ENCODE results near the gene CILP2.

The CILP2 gene

DNA sequence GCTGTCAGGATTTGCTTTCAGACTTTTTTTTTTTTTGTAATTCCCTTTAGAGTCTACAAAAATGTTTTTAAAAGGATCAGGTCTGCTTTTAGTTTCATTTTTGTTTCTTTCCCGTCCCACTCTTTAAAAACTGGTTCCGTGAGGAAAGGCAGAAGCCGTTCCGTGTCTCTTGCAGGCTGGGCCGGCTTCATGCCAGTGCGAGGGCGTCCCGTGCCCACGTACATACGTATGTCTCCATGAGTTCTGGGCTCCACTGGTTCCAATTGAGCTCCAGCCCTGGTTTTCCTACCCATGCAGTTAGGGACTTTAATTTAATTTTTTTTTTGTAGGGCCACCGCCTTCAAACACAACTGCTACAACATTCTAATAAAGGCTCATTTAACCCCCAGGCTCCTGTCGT is 31.5 kb upstream of the CILP2 start:
- no peak for FAIRE-seq

GRCh38 chr19:19507354-19507753 is 30.7 kb upstream of the CILP2 start:
- FAIRE-seq, result no peak

DNA sequence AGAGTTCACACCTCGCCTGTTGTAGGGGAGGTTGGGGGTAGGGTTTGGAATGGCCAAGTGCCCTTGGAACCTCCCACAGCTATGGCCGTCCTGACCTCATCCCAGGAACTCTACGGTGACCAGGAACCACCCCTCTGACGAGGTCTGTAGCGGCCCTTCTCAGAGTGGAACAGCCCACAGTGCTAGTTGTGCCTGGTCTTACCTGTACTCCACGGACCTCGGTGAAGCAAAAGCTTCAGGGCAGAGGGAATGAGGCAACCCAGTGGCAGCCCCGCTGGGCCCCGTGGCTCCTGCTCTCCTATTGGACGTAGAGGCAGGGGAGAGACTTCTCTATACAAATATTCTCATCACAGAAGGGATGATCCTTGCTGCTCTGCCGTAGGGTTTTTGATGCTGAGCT is 29.8 kb upstream of the CILP2 start:
- no peak for FAIRE-seq

GRCh38 chr19:19510432-19510831 is 27.6 kb upstream of the CILP2 start:
- FAIRE-seq, result no peak

DNA sequence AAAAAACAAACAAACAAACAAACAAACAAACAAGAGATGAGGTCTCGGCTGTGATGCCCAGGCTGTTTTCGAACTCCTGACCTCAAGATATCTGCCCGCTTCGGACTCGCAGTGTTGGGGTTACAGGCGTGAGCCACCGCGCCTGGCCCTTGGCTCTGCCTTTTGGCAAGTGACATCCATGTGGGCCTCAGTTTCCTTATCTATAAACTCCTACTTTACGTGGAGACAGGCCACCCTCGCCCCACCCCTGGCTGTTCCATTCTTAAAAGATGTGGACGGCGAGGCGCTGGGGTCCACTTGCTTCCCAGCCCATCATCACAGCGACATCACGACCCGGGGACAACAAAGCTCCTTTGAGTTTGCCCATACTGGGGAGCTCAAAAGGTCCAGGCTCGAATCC is 24.4 kb upstream of the CILP2 start:
- FAIRE-seq, result no peak

DNA sequence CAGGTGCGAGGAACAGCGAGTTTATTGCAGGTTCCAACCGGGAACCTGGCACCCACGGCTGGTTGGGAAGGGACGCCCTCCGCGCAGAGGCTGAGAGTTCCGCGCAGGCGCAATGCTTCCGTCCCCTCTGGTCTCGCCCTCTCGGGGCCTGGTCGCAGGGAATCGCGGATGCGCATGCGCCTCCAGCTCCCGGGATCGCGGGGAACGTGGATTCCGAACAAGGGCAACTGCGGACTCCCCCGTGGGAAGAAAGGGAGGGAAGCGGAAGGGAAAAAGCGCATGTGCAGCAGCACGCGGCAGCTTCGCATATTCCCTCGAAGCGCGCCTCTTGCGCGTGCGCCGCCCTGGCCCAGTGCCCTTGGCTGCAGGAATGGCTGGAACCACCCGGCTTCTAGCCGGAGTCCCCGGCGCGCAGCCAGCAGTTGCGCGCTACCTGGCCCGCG is 23.8 kb upstream of the CILP2 start:
- FAIRE-seq, result no peak

GRCh38 chr19:19514881-19515641 is 23.0 kb upstream of the CILP2 start, which contains the start of gene TSSK6:
TSSK6 (minus strand) TSS chr19:19515548; CDS start chr19:19515427, 121 bp downstream.
- no peak for FAIRE-seq

DNA sequence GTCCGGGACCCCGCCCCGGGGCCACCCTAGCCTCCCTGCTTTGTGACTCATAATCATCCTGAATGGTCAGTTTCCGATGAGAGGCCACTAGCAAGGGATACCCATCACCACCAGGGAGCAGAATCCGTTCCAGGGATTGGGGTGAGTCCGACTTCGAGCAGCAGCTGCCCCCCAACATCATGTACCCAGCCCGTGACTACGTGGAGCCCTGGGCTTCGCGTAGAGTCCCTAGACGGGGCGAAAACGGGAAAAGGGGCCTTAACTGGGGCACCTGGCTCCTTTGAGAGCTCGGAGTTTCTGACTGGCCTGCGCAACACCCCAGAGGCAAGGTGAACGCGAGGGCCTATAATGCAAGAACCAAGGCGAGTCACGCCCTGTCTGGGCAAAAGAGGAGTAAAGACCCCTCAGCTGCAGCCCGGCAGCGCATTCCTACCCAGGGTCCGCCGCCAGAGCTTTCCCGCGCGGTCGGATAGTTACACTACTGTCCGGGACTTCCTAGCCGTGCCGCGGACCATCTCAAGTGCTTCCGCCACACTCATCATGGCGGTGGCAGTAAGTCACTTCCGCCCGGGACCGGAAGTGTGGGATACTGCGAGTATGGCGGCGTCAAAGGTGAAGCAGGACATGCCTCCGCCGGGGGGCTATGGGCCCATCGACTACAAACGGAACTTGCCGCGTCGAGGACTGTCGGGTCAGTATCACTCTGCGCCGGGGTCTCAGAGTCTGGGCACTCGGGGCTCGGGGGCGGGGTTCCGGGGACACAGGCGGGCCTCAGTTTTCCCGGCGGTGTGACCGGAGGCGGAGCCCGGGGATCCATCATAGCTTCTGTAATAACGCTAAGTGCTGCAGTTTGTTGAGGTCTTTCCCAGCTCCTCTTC is 22.2 kb upstream of the CILP2 start, which contains the start of gene NDUFA13:
TSS of gene NDUFA13 (plus strand) at position 584 of the 878 bp plus-strand sequence. CDS start at position 598, 14 bp downstream.
- no peak for FAIRE-seq

DNA sequence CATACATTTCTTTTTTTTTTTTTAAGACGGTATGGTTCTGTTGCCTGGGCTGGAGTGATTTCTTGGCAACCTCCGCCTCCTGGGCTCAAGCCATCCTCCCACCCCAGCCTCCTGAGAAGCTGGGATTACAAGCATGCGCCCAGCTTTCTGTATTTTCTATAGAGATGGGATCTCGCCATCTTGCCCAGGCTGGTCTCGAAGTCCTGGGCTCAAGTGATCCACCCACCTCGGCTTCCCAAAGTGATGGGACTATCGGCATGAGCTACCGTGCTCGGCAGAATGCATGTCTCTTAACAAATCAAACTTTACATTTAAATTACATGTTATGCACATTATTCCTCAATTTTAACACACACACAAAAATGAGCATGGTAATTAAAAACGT is 20.8 kb upstream of the CILP2 start:
- no peak for FAIRE-seq

- FAIRE-seq, result no peak
Measured at GRCh38 chr19:19520989-19521388, 17.1 kb upstream of the CILP2 start.

GRCh38 chr19:19523177-19523576 is 14.9 kb upstream of the CILP2 start:
- no peak for FAIRE-seq

- FAIRE-seq, result no peak
Measured at GRCh38 chr19:19524053-19524452, 14.0 kb upstream of the CILP2 start.

- FAIRE-seq, result no peak
Measured at GRCh38 chr19:19525611-19526380, 12.3 kb upstream of the CILP2 start.

- no peak for FAIRE-seq
Measured at GRCh38 chr19:19526581-19527370, 11.3 kb upstream of the CILP2 start.

DNA sequence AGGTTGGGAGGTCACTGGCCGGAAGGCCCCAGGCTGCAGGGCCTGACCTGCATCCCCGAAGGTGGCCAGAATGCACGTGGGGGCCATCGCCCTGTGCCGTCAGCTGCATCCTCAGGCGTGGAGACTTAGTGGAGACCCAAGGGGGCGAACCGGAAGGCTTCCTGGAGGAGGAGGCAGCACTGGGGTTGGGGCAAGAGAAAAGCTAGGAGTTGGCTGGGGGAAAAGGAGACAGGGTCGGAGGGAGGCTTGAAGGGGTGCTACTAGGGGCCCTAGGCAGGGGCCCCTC is 10.8 kb upstream of the CILP2 start:
- FAIRE-seq, result no peak

DNA sequence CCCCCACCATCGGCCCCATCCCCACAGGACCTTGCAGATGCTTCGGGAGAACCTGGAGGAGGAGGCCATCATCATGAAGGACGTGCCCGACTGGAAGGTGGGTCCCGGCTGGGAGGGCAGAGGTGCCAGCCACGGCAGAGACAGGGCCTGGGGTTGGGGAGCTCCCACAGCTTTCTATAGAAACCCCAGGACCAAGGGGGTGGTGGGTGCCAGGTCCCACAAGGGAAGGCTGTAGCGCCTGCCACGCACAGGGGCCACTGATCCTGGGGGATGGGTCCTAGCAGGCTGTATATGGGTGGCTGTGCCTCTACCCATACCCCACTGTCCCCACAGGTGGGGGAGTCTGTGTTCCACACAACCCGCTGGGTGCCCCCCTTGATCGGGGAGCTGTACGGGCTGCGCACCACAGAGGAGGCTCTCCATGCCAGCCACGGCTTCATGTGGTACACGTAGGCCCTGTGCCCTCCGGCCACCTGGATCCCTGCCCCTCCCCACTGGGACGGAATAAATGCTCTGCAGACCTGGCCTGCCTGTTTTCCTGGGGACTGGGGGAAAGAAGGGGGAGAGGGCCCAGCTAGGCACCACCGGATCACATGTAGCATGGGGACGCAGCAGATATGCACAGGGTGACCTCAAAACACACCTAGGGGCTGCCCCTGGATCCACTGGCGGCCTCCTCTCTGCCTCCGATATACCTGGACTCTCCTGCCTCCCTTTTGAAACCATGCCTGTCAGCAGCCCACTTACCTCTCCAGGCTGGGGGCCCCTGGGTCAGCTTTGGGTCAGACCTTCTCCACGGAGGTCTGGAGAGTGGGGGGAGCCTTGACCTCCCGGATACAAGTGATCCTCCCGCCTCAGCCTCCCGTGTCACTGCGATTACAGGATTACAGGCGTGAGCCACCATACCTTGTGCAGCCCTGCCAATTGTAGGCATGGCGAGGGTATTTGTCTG is 10.1 kb upstream of the CILP2 start:
- FAIRE-seq, result no peak

- no peak for FAIRE-seq
Measured at GRCh38 chr19:19528721-19529490, 9.2 kb upstream of the CILP2 start, which contains the start of gene YJEFN3. YJEFN3 (plus strand) TSS chr19:19528911; CDS start chr19:19528933, 22 bp downstream.

DNA sequence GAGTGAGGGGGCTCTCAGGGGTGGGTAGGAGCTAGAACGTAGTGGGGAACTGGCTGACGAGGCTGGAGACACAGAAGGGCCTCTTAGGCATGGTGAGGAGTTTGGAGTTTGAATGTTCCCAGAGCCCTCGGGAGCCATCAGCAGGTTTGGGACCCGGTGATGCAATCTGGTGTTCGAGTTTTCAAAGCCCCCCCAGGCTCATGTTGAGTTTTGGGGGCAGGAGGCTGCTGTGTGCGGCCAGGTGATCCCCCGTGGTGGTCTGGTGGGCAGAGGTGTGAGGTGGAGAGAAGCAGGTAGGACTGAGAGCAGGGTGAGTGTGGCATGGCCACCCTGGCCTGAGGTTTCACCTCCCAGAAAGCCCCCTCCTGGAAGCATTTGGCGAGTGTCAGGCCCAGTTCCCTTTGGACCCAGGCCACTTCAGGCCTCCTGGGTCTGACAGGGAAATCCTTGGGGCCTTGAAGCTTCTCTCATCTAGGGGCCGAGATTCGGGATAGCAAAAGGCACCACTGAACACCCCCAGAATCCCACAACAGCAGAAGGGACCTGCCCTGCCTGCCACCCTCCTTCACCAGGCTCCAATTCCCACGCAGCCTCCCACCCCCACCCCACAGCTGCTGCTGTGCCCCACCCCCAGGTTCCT is 8.2 kb upstream of the CILP2 start:
- no peak for FAIRE-seq

DNA sequence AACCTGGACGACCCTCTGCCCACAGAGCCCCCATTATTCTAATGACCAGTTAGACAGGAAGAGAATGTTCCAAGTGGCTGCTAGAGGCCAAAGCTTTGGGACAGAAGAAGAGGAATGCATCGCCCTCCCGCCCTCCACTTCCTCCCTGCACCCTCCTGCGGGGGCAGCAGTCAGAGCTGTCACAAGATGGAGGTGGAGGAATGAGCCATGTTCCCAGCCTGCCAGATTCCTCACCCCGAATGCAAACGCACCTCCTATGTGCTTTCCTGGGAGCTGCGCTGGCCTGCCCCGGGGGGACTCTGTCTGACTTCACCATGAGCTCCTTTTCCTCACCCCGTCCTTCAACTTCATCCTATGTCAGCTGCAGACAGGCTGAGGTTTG is 7.7 kb upstream of the CILP2 start:
- FAIRE-seq, result no peak

DNA sequence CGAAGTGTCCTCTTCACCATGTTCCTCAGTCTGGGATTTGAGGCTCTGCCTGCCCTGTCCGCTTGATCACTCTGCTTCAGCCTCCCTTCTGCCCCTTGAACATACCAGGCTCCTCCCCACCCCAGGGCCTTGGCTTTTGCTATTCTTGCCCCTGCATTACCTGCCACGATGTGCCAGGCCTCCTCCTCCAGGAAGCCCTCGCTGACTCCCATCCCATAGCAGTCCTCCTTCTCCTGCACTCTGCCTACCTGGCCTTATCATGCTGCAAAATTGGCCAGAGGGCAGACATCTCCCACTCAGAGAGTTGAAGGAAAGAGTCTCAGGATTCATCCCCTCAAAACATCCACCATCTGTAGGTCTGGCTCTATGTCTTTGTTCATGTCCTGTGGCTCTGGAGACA is 7.2 kb upstream of the CILP2 start:
- FAIRE-seq, result no peak
